Stimulated activated CD4-positive, alpha-beta T cell treated with anti-CD3 and anti-CD28 coated beads, Interleukin-2, amount 100 ng/mL, for 24 hours (primary cell): Measurements from ENCODE around the gene FOXN3.
"Not testable (repeated sequence)": the region's sequence is repeated elsewhere in the genome, so short reads cannot be mapped to it uniquely, and the experiment has no call there.

Experiments
- DNase-seq, 2 donors: peaks; one replicate each; pipeline ENCODE4 v3.0.0-alpha.2; 2020

The FOXN3 gene

DNA sequence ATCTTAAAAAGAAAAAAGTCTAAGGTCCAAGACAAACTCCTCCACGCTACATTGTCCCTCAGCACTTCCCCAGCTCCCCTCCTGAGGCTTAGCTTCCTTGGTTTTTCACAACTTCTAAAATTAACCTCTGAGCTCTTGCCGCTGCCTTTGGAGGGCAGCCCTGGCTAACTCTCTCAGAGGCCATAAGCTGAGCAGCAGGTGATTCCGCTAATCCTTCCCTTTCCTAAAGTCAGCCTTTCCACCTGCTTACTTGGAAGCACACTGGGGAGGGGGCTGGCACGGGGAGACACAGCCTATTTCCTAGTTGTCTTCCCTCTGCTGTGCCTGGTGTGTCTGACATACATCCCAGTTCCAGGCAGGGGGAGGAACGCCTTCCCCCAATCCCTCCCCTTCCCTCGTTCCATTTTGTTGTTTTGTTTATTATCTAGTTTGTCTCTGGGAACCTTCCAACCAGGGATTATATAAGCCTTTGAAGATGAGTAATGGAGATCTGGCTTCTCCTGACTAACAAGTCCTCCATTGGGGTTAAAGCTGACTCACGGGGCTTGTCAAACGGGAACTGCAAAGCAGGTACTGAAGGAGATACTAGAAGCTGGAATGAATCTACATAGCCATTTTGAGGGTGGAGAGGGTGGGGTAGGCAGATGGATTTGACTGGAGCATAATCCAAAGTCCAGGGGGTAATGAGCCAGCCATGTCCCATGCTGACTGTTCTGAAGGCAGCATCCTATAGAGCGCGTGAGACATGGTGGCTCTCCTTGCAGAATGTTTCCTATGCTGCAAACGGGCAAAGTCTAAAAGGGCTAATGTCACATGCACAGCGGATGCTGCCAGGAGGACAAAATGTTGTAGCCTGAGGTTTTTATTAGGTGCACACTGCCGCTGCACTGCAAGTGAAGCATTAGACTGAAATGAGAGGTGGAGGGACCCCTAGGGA lies 230.8 kb downstream of the FOXN3 start:
- no peak for DNase-seq

DNA sequence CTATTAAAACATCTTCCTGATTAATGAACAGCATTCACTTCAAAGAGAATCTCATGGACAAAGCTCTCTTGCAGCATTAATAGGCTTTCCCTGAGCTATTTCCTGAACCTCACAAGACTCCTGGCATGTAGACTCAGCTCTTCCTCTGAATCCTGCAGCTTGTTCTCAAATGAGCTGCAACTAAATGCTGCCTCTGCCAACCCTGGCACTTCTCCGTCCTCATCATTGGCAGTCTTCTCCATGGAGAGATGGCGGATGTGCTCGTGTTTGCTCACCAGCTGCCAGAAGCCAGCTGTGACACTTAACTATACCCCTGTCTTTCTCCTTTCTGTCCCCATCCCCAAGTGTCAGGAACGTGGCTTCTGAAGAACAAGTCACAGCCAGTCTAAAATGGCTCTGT lies 232.1 kb downstream of the FOXN3 start:
- DNase-seq = no peak

DNA sequence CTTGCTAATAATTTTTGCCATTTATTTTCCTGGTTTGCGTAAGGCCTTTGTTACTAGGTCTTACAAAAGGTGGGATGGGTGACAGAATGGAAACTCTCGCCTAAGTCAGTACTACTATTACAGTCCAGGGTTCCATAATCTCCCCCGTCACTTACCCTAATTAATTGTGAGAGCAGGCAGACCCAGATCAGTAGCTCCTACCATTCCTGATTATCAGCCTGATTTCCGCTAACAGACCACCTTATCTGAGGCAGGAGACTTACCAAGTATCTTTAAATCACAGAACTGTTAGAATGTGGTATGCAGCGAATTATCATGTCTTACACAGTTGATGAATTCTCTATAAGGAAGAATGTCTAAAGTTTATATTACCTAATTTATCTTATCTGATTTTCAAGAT lies 234.7 kb downstream of the FOXN3 start:
- no peak for DNase-seq

DNA sequence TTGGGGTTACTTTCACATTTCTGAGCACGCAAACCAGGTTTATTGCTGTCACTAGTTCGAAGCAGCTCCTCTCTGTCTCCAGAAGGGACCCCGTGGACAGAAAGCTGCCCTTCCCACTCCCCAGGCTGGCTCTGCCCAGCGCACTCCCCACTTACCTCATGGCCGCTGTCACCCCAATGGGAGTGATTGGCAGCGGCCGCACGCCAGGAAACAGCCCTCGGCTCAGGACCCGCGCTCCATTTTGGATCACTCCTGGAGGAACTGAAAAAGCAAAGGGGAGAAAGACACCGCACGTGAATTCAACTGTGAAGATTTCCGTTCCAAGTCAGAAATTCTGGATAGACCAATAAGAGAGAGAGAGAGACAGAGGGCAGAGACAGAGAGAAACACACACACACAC lies 236.5 kb downstream of the FOXN3 start:
- DNase-seq = no peak

DNA sequence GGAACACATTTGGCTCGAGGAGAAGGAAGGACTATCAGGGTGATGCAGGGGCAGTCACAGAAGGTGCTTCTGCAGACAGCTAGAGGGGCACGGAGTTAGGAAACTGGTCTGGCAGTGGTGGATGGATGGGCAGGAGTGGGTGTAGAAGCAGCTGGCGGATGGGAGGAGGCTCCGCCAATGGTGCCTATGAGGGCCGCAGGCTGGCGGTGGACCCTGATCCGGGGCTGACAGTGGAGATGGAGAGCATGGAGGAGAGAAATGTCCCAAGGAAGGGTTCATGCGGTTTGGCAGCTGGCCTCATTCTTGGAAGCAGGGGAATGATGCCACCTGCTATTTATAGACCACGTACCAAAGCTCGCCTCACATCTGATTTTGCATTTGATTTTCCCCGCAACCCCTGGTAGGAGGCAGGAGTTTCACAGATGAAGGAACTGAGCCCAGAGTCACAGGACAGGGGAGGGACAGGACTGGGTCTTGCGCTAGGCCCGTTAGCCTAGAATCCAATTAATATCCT lies 237.1 kb downstream of the FOXN3 start:
- no peak for DNase-seq

DNA sequence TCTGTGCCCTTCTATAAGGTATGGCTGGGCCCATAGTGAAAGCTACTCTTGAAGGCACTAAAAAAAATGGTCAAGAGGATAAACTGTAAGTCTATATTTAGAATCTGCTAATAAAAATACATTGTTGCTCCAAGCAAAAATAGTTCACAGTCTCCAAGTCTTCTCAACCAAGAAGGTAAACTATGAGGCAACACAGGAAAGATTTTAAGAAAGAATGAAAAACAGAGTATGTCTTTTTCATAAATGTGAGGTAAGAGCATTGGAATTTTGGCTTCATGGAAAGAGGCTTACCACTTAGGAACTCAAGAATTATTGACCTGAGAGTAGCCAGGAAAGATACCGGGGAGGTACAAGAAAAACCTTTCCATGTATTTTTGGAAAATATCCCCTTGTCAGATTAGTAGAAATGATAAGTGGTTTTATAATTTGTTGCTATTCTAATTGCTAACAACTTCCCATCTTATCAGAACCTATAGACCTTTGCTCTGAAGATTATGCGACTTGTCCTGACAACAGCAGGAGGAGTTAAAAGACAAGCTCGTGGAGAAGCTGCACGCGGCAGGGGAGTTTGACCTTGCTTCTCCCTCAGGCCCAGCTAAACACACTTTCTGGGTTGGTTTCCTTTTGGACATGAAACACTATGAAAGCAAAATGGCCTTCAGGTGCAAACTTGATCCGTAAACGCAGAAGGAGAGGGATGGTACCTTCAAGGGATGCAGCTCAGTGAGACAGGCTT lies 238.1 kb downstream of the FOXN3 start:
- DNase-seq = no peak

DNA sequence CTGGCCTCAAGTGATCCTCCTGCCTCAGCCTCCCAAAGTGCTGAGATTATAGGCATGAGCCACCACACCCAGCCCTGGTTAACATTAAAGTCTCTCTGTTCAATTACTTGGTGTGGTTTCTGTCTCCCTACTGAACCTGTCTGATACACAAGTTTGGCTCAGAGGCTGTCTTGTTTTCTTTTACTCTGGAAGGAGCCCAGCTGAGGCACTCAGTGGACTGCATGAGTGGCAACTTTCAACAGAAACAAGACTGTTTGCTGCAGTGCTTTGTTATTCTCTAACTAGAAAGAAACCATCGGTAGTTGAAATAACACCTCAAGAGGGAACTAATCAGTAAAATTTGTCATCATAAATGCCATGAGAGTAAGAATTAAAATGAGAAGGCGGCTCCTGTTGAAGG lies 238.7 kb downstream of the FOXN3 start:
- DNase-seq = no peak

DNA sequence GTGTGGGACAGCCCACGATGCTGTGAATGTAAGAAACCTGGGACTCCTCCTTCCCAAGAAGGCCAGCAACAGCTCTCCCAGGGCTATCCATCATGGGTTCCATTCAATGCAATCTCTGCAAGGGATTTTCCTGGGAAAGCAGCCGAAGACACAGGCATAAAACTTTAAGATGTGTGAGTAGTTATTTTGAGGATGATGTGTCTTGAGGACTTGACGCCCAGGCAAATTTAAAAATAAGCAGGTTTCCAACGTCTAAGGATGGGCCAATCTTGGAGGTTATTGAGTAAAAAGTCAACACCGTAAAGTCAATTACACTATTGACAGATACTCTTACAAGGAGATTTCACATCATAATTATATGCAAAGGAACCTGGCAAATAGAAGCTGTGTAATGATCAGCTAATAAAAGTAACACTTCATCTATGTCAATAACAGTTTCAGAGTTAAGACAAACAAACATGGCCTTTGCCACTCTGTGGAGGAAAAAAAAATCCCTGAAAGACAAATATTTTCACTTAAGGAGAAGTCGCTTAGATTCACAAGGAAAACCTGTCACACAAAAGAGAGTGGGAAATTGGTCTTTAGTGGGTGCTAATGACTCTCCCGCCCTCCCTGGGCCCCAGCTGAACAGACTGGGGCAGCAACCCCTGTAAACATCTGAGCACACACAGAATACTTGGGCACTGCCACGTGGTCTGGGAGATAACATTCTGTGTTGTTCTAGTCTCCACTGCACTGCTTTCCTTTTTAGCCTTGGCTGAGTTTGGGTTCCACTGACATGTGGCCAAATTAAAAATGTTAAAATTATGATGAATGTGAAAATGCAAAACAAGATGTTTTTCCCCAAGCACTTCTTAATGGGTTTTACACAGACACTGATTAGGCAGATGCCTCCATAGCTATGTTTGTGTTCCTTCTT lies 240.9 kb downstream of the FOXN3 start:
- no peak for DNase-seq

DNA sequence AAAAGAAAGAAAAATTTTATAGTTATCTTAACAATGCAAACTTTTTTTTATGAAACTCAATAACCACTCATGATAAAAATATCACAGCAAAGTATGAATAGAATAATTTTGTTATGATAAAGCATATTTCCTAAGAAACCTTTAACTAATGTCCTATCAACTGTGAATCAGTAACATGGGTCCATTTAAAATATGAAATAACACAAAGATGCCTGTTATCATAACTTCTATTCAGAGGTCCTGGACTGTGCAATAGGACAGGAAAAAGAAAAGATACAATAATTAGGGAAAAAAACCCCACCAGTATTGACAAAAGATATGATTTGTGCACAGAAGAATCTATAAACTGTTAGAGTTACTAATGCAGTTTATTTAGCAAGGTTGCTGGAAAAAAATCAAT lies 245.4 kb downstream of the FOXN3 start:
- DNase-seq = no peak

DNA sequence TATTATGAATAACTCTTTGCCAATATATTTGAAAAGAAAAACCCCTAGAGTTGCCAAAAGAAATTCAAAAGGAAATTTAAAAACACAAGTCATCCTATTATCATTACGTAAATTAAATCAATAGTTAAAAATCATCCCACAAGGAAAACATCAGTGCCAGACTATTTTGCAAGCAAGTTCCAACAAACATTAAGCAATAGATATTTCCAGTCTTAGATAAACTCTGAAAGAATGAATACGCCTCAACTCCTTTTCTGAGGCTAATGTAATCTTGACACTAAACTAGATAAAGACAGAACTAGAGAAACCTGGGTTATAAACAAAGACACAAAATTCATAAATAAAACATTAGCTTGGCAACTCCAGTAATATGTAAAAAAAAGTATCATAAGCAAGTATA lies 245.9 kb downstream of the FOXN3 start:
- no peak for DNase-seq

DNA sequence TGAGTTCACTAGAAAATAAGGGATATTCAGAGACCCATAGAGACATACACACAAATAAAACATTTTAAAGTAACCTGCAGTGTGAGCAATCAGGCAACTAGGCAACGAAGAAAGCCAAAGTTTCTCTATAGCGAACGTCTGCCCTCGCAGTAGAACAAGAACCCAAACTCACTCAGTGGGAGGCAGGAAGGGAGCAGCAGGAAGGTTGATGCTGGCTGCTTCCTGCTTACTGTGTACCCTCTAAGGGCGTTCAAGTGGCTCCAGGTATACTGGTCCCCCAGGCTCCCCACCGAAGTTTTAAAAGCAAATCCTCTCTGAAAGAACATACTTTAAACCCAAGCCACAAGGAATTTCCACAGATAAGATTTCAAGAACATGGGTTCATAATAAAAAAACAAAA lies 249.3 kb downstream of the FOXN3 start:
- no peak for DNase-seq

DNA sequence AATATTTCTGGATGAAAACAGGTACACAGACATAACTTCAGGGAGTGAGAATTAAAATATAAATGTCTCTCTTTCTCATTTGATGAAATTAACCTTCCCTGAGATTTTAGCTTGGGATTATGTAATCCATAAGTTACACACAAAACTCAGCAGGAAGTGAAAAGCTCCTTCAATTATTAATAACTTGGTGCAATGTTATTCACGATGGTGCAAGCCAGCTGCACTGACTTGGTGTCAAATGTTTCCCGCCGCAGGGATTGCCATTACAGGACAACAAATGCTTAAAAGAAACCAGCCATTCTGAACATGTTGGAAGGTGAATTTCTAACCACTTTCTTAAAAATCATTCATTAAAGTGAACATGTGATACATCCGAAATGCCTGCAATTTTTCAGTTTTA lies 250.4 kb downstream of the FOXN3 start:
- no peak for DNase-seq

DNA sequence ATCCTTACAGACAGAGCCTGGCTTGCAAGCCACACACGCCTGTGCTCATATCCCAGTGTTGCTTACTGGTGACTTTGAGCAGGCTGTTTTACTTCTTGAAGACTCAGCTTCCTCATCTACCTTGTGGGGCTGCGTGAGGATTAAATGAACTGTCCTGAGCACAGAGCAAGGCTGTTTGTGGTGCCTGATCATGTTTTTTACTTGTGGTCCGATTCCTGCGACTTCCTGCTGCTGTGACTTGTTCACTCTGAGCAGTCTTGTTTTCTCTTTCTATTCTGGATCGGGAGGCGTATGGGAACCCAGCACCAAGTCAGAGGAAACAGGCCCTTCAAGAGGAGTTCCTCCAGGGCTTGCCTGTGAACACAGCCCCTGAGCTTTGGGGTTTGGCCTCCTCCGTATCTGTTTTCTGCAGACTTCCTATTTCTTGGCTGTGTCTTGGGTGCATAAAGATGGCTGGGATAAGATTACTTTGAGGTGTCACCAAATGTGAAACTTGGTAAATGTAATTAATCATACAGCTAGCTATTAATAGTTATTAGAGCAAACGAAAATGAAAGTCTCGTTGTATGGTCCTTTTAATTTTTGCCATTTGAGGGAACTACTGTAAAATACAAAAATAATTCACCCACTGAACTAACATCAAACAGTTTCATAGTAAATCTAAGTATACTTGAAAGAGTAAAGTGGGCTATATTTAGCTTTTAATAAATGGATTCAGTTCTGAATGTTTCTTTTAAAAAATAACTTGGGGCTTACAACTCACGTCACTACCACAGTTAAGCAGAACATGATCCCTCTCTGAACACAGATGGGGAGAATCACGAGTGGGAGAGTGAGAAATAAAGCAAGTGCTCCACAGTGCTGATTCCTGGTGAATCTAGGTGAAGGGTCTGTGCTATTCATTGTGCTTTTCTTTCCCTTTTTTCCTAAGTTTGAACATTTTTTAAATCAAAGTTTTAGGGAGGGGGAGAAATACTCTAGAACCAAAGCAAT lies 251.5 kb downstream of the FOXN3 start:
- DNase-seq = no peak

DNA sequence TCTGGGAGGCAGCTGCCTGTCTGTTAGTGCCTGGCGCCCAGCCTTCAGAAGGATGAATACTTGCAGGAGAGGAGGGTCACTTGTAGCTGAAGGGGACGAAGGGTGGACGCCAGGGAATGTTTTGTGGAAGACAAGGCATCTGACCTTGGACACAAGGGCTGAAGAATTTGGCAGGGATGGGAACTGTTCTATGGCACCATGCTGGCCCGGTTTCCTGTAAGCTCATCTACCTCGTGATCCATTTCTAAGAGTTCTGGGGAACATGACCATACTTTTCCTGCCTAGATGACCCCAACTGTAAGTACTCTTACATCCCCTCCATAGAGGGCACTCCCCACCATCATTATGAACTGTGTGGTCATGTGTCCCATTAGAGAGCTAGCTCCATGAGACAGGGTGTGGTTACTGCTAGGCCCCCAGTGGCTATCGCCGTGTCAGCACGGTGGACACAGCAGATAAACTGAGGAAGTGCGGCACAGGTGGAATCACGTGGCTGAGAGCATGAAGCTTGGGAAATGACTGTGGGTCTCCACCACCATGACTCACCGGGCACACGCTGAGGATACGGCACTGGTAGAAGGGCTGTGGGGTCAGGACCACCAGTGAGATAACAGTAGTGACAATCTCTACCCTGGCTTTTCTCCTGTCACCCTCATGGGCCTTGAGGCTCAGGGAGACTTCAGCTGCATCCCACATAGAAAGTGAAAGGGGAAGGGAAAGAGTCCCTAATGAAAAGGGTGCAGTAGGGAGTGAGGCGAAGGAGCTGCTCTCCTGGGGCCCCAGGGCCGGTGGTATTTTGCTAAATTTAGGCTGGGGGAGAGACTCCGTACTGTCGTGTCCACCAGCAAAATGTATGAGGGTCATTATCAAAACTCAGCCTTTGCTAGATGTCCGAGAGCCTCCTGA lies 252.6 kb downstream of the FOXN3 start:
- no peak for DNase-seq

DNA sequence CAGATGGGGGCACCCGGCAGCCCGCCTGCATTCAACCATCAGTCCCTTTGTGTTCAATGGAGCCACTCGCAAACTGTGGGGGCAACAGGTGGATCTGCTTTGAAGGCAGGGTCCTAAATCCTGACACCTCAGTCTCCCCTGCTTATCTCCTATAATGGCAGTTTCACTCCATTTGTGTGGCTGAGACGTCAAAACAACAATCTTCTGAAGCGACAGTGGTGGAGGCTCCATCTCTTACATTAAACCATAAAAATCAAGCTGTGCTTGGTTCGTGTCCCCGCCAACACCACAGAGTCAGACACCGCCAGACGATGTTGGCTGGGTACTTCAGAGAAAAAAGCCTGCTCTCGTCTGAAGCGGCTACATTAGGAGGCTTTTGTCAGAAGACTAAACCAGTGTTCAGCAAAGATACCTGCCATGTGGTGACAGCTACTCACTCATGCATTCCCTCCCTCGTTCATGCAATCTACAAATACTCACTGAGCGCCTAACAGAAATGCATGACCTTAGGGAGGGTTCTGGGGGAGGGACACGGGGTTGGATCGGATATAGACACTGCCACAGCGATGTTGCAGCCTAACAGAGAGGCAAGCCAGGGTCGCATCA lies 253.9 kb downstream of the FOXN3 start:
- DNase-seq = no peak

DNA sequence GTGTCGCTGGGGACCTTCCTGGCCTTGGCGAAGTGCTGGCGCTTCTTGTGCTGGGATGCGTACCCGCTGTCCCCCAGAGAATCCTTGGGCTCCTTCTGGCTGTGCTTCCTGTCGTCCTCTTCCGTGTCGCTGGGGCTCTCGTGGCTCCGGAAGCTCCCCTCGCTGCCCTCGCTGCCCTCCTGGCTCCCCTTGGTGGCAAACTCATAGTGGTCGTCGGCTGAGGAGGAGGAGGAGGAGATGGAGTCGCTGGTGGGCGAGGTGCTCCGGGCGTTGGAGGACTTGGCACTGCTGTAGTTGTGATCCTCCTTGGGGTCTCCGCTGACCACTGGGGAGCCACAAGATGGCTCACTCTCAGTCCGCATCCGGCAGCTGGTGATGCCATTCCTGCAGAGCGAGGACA lies 254.4 kb downstream of the FOXN3 start:
- DNase-seq = no peak

DNA sequence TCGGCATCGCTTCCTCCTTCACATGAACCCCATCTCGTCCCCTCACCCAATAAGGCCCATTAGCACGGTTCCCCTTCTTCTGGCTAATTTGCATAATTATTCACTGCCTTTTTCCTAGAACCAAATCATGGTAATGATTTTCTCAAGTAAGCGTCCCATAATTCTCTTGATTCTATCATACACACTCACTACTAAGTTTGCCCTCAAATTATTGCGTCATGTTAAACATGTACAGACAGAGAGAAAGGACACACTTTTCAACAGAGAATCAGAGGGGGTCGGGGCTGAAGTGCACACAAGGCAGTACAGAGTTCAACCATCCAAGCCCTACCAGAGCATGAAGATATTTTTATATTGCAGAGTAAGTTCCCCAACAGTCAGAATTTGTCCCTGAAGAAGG lies 256.6 kb downstream of the FOXN3 start:
- no peak for DNase-seq

DNA sequence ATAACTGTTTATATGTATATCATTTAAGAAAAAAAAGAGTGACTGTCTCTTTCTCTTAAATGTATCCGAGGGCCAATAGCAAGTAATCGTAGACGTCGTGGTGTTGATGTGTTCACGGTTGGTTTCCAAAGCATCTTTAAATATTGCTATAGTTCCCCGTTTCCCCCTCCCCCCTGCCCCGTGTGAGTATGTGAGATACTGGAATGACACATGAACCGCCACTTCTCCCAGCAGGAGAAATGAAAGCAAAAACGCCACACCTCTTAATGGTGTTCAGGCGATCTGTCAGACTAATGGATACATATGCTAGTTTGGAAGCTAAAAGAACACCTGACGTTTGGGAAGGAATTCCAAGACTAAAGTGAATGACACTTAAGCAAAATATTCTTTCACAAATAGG lies 258.3 kb downstream of the FOXN3 start:
- DNase-seq = no peak

DNA sequence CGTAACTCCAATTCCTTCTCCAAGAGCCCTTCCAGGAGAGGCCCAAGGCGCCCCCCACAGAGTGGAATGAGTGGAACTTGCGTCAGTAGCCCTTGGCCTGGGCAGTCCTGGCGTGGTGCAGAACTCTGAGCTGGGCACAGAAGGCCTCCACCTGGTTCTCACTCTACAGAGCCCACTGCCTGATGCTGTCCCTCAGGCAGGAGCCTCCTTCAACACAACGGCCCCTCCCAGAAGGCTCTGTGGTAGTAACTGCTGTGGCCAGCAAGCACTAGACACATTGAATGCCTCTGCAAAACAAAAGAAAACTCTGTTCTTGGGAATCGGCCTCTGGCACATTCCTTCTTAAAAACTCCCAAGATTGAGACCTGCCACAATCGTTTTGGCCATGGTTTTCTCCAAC lies 258.9 kb downstream of the FOXN3 start:
- DNase-seq = not testable (repeated sequence)

DNA sequence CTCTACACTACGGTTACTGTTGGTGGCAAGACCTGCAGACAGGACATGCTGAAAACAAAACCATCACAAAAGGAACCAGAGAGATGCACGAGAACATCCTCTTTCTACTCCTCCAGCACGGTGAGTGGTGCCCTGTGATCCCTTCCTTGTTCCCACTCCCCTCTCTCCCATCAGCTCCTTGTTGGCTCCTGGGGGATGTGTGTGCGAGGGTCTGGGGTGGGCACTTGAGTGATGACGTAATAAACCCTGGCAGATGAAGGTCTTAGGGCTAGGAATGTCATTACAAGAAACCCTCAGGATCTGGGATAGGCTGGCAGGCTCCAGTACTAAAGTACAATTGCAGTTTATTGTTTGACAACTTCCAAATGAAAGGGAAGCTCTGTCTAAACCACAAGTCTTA lies 261.5 kb downstream of the FOXN3 start:
- DNase-seq = no peak
